Mononuclear cell (primary cell): ENCODE measurements around the gene TMEM87B. TPM values are rescaled to one million over a fixed set of nuclear protein-coding genes. Genes with fewer than 3 reads are reported as not detected.

ENCODE experiments used
- H3K27me3 ChIP-seq: 2 replicates; pipeline ENCODE4 v1.6.0; 2011; ENCODE audit warnings: low read length, control low read depth; ENCODE audit not compliant: insufficient read depth
- H3K4me1 ChIP-seq: 2 replicates; pipeline ENCODE4 v1.5.1; 2011; ENCODE audit warnings: mild to moderate bottlenecking, low read length, control low read depth; ENCODE audit not compliant: insufficient read depth
- H3K4me3 ChIP-seq: 2 replicates; pipeline ENCODE4 v1.5.1; 2011; ENCODE audit warnings: mild to moderate bottlenecking, low read length, moderate library complexity
- H3K9me3 ChIP-seq: 2 replicates; pipeline ENCODE4 v1.5.1; 2011; ENCODE audit warnings: low read depth, mild to moderate bottlenecking, control low read depth, low read length
- total RNA-seq: library from RNA; depleted of rRNA; stranded (reverse); fragments of >200 nt; gene quantifications from one replicate; pipeline ENCODE4 v1.2.3, GENCODE V29; 2012

TMEM87B gene
- total RNA-seq, 1 donor = 16.4 TPM

DNA sequence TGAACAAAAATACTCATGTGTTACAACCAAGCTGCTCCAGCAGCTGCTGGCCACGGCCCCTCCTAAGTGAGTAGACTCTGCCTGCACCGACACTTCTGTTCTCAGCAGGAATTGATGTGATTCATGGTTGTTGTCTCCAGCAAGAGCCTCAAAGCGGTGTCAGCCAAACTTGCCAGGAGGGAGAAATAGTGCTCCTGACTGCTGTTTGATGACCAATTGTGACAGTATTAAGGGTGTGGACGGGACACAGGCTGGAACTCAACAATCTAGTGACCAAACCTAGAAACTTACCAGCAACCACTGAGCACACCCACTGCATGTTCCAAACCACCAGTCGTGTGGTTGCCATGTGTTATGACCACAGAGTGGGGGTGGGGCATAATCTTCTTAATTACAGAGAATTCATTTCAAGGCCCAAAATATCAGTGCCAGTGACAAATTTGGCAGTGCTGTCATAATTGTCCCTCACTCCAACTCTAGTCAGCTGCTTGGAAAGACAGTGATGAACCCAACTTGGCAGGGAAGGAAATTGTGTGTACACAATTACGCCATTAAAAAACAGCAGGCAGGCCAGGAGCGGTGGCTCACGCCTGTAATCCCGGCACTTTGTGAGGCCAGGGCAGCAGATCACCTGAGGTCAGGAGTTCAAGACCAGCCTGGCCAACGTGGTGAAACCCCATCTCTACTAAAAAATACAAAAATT, 113.5 kb downstream of the TMEM87B start:
- Histone ChIP-seq H3K9me3 (no peaks in the 10 kb centered on the region), H3K27me3 (no peaks in the 10 kb centered on the region), H3K4me1 (no peaks in the 10 kb centered on the region), H3K4me3 (no peak overlapping the region)

Other genes starting within 250 kb of the TMEM87B start
- gene ANAPC1, start 171.1 kb upstream of the TMEM87B start, total RNA-seq = 53.3 TPM
- gene MERTK, start 156.7 kb upstream of the TMEM87B start, total RNA-seq = 3.7 TPM
- 7.8 TPM for gene FBLN7, start 83.1 kb downstream of the TMEM87B start, total RNA-seq
- 24.8 TPM for gene ZC3H8, start 199.8 kb downstream of the TMEM87B start, total RNA-seq
- gene ZC3H6, start 220.3 kb downstream of the TMEM87B start, total RNA-seq = 10.2 TPM